GM18499 (cell line): Measurements from ENCODE around the gene PGLYRP4.

Experiments used
- ATAC-seq: cut with Tn5 transposase; IDR thresholded peaks from one replicate; pipeline ENCODE4 v1.9.1; 2021; ENCODE audit warnings: moderate number of reproducible peaks; ENCODE audit not compliant: insufficient read depth, unreplicated experiment

PGLYRP4 gene, protein sequence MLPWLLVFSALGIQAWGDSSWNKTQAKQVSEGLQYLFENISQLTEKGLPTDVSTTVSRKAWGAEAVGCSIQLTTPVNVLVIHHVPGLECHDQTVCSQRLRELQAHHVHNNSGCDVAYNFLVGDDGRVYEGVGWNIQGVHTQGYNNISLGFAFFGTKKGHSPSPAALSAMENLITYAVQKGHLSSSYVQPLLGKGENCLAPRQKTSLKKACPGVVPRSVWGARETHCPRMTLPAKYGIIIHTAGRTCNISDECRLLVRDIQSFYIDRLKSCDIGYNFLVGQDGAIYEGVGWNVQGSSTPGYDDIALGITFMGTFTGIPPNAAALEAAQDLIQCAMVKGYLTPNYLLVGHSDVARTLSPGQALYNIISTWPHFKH

DNA sequence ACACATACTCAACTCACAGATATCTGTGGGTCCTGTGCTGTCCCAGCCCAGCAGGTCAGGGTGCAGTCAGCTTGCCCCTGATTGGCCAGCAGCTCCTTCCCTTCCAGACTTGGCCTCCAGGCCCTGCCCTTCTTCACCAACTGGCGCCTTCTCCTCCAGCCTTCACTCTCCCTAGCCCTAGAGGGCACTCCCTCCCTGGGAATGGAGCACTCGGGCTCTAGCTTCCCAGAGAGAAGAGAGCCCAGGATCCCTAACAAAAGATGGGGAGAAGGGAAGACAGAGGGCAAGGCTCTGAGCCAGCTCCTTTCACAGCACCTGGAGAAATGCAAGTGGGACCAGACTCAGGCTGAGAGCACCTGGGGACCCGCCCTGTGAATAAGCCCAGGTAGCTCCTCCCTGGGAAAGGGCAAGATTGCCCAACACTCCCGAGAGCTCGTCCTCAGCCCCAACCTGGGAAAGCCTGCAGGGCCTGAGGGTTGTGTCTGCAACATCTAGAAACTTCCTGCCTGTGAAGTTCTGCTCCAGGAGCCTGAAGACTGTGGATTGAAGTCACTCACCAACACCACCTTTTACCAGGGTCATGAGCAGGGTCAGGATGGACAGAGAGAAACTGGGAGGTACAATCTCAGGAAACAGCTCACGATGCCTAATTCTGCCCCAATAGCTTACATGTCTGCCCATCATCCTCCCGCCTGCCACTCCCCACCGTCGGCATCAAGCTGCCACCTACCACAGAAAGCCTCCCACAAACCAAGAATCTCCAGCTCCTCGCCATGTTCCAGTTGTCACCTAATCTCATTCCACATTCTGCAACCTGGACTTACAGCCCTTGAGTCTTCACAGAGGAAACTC lies at the start of gene PGLYRP4:
PGLYRP4 (minus strand) TSS at position 331 of the 852 bp plus-strand sequence. CDS start 909 bp downstream, outside the sequence.
- ATAC-seq = no peak

DNA sequence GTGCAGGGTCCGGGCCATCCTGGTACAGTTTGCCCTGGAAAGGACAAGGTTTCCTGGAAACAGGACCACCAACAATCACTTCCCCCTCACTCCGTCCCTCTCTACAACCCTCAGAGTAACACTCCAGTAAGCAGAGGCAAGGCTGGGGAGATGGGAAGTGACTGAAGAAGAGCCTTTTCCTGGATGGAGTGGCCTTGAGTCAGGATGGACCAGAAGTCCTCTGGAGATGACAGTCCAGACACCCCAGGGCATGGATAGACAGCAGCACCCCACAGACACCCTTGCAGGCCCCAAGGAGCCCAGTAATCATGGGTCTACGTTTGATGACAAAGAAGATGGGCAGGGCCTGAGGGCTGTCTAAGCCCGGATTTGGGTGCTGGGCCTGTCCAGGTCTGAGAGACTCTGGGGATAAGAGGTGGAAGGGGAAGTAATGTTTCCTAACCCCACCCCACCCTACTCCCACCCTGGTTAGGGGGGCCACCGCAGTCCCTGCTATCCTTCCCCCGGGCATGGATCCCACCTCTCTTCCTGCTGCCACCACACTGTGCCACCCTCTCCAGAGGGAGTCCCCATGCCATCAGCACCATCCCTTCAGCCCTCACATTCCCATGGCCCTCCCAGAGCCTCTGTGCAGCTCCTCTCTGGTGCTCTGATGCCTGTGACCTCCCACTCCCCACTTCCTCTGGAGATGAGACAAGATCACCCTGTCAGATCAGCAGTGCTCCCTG lies 49.4 kb upstream of the PGLYRP4 start:
- no peak for ATAC-seq

DNA sequence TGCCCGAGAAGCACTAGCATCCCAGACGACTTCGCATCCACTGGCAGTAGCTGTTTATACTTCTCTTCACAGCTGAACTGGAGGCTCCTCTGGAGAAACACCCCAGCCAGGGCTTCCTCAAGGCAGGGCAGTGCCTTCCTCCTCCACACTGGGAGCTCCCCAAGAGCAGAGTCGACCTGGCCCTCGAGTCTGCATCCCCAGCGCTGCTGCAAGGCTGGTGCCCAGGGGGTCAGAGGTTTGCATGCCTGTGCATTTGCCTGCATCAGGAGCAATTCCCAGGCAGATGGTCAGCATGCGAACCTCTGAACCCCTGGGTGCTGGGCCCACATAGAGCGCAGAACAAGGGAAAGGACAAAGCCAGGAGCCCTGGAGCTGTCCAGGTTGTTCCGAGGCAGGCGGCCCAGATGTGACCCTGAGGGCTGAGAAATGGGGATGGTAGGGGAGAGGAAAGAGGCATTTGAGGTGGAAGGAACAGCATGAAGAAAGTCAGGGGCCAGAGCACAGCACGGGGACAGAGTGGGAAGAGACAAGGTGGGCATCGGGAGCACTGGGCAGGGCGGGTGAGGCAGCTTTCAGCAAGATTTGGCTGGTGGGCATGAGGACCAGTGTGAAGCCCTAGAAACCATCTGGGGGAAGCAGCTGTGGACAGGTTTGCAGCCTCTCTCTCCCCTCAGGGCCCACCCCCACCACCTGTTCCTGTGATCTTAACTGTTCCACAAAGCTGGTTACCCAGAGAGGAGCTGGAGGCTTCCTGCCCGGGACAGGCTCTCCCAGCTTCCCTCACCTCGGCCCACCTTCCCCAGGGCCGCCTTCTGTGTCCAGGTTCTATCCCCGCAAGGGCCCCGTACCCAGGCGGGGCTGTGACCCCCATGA lies 48.6 kb upstream of the PGLYRP4 start:
- no peak for ATAC-seq

DNA sequence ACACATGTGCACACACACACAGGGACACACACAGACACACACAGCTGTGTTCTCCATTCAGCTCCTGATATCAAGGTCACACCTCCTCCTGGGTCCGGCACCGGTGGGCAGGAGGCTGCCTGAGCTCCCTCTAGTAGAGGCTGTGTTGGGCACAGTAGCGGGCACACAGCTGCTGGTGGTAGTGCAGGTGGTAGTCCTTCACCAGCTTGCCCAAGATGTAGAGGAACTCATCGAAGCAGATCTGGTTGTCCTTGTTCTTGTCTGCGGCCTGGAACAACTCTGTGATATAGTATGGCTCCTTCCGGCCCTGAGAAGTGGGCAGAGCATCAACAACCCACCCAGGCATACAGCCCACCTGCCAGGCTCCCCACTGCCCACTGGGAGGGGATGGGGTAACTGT lies 47.8 kb upstream of the PGLYRP4 start:
- ATAC-seq = no peak

DNA sequence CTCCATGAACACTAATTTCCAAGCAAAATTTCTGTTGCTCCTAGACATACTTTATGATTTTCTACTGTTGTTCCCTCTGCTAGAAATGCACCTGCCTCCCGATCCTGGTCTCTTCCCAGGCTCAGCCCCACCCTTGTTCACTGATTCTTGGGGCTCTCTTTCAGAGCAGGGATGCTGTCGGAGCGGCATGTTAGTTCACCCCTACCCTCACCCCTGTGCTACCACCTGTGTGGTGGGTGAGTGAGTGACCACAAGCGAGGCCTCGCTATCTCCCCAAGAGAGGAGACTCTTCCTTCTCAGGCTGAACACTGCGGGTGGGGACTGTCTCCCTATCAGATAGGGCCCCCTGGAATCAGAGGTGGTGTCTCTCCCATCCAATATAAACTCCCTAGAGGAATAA lies 47.1 kb upstream of the PGLYRP4 start:
- no peak for ATAC-seq

DNA sequence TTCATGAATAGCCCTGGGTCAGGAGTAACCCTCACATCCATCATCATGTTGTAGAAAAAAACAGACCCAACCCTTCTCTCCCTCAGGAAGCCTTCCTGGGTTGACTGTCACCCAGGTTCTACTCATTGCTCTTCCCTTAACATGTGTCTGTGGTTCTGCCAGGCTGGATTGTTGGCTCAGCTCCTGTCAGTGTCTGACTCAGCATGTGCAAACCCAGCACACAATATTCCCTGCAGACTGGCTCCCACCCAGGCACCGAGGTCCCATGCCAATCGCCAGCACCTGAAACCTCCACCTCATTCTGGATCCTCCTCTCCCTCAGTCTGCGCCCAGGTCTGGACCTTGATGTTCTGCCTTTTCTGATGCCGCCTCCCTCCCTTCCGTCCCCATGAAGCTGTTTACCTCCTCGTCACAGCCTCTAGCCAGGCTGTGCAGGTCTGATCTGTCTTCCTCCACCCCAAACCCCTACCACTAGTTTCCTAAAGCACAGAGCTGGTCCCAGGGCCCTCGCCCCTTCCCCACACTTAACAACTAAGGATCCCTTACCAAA lies 46.6 kb upstream of the PGLYRP4 start:
- ATAC-seq = no peak

DNA sequence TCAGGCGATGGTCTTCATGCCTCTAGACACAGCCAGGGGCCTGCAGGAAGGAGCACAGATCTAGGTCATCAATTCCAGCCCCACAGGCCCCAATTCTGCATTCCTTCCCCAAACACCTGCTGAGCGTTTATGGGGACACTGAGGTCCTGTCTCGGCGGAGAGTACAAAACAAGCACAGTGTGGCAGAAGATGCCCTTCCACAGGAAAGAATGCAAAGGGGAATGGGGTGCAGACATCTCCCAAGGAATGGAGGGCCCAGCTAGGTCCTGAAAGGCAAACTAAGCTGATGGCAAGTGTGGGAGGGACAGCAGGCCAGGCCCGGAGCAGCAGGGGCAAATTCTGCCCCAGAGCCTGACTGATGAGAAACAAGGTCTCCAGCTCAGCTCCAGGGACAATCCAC lies 45.8 kb upstream of the PGLYRP4 start:
- ATAC-seq = no peak

DNA sequence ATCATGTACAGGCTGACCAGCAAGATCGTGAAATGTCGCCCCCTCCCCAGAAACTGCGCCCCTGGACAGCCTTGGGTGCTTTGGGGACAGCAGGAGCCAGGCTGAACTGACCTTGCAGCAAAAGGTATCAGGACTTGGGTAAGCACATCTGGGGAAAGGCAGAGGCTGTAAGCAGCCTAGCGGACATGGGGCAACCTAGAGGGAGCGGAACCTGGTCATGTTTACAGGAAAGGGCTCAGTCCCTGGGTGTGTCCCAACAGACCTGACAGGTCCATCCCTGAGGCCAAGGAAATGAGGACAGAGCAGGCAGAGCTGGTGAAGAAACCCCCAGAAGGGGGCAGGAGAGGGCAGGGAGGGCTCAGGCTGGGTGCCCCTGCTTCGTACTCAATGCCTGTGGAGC lies 45.3 kb upstream of the PGLYRP4 start:
- no peak for ATAC-seq

DNA sequence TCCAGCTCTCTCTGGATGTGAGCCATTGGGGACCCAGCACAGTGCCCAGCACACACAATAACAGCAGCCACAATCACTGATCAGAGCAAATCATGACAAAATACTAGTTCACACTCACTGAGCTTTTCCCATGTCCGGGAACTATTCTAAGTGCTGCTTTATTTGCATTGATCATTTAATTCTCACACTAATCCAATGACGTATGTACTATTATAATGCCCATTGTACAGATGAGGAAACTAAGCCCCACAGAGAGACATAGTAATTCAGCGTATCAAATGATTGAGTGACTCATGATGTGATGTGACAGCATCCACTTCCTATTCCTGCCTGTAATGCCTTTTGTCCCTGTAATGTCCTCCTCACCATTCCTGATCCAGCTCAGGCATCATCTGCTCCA lies 44.2 kb upstream of the PGLYRP4 start:
- ATAC-seq = no peak

DNA sequence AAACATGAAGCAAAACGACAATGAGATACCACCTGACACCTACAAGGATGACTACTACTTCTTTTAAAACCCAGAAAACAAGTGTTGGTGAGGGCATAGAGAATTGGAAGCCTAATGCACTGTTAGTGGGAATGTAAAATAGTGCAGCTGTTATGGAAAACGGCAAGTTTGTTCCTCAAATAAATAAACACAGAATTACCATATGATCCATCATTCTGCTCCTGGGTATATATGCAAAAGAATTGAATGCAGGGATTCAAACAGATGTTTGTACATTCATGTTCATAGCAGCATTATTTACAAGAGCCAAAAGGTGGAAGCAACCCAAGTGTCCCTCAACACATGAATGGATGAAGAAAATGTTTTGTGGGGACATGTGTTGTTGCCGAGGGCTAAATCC lies 43.6 kb upstream of the PGLYRP4 start:
- no peak for ATAC-seq

DNA sequence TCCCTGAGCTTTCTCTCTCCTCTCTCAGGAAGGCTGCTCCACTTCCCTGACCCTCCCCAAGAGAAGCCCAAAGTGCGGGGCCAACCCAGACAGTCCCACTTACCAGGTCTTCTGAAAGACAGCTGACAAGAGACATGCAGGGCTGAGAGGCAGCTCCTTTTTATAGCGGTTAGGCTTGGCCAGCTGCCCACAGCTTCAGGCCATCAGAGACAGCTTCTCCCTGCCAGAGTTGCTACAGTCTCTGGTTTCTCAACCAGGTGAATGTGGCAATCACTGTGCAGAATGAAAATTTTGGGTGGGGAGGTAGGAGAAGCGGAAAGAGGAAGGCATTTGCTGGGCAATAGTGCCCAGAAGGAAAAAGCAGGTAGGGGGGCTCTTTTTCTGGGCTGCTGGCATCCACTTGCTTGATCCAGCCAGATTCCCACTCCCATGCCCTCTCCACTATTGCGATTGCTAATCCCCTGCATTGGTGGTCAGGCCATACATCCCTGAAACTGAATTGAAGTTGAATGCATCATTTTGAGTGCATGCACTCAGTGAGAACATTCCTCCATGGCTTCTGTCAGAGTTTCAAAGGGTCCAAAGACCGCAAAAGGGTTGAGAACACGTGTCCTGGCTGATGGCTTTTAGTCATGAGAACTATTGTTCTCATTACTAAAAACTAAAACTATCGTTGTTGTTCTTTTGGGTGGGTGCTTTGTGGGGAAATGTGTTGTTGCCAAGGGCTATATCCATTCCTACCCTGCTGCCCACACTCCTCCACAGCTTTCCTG lies 42.5 kb upstream of the PGLYRP4 start, which contains the start of gene S100A8:
S100A8 (minus strand) TSS at position 136 of the 773 bp plus-strand sequence. CDS start 538 bp downstream, outside the sequence.
- no peak for ATAC-seq

DNA sequence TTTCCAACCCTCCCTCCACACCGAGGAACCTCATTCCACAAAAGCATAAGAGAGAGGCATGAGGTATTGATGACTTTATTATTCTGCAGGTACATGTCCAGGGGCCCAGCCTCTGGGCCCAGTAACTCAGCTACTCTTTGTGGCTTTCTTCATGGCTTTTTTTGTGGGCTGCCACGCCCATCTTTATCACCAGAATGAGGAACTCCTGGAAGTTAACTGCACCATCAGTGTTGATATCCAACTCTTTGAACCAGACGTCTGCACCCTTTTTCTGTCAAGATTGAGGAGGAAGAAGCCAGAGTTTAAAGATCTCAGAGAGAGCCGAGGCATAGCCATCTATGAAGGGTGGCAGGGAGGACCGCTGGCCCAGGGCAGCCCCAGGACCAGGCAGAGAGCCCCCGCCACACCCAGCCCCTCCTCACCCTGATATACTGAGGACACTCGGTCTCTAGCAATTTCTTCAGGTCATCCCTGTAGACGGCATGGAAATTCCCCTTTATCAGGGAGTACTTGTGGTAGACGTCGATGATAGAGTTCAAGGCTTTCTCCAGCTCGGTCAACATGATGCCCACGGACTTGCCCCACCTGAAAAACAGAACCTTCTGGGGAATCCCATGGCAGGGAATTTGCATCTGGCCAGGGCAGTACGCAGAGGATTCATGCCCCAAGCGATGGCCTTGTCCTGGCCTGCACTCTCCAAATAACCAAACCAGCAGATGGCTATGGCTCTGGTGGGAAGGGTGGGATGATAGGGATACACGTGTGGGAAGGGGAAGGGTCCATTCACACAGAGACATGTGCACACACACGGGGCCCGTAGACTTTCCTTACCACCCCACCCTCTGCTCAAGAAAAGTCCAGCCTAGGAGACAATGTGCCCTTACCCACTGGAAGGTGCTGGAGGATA lies 41.6 kb upstream of the PGLYRP4 start:
- no peak for ATAC-seq

DNA sequence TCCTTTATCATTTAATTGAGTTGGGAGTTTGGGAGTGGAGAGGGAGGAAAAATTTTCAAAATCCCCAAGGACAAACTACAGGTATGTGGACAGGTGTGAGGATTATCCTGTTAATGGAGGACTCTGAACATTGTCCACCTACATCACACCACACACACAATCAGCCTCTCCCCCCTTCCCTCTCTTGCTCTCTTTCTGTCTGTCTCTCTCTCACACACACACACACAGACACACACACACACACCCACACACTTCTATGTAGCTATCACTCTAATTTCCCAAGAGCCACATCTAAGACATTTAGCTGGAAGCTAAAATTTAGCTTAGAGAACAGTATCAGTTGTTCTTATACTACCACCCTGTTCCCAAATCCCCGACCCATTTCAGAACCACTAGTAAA lies 40.8 kb upstream of the PGLYRP4 start:
- ATAC-seq = no peak

DNA sequence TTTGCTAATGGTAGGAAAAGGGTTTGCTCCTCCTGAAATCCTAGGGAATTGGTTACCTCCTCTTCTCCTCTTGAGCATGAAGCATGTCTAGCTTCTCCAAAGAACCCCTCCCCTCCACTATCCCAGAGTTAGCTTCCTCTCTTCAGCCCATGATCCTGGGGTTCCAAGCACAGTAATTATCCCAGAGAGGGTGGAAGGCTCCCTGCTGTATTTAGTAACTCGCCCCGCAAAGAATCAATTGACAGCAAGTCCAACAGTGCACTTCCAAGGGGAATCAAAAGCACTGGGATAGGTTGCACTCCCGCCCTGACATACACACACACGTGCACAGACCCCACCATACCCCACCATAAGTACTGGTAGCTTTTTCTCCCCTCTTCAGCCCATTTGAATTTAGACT lies 39.1 kb upstream of the PGLYRP4 start:
- no peak for ATAC-seq

DNA sequence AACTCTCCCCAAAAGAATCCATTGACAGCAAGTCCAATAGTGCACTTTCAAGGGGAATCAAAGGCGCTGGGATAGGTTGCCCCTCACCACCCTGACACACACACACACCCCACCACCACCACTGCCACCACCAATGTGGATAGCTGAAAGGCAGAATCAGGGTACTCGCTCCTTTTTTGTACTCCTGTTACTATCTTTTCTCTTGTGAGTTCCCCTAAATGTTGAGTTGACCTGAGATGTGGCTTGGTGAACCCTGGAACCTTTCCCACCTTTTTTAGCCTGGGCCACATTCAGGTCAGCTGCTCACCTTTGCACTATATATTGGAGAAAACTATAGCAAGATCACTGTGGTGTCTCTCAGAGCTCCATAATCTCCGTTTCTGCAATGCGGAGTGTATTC lies 38.4 kb upstream of the PGLYRP4 start:
- no peak for ATAC-seq

DNA sequence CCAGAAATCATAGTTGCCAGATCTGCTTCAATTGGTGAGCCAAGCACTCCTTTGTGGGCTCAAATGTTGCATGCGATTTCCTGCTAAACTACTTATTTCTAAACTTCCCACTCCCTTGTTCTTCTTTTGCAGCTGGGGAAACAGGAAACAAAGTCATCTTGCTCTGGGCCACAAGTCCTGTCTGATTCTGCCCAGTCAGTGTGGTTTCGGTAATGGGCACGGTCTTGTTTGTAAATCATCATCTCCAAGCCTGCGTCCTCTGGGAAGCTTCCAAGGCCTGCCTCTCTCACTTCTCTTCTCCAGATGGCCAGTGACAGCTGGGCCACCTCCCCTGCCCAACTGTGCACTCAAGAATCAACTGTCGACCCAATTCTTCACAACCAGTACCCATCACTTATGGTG lies 37.9 kb upstream of the PGLYRP4 start:
- ATAC-seq = no peak

DNA sequence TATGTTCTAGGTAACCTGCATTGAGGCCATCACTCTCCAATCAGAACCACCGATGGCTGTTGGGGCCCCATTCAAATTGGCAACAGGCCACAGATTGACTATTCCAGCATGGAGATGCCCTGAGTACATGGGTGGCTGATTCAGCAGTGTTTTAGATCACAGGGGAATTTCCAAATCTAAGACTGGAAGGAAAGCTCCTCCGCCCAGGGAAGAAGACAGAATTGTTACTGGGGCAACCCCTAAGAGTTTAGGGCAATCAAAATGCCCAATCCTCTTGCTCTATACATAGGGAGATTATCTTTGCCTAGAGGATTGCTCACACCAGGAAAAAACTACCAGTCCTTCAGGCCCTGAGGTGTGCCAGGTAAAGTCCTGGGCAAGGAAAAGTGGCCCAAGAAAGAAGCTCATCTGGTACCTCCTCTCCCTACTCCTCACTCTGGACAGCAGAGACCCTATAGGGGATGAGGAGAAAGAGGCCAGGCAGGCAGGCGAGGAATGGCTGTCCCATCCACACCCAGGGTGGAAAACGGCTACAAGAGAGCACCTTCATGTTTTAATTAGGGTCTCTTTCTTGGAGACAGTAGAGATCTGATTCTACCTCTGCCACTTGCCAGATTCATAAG lies 36.4 kb upstream of the PGLYRP4 start:
- ATAC-seq = no peak
